Ascending aorta (tissue), 2 donors: ENCODE measurements around the gene RPGR. TPM values are rescaled to one million over a fixed set of nuclear protein-coding genes. Genes with fewer than 3 reads are reported as not detected.

Source experiments
- DNase-seq, 2 donors: peaks; one replicate each; pipeline ENCODE4 v3.0.0-alpha.2; 2019; ENCODE audit warnings: low spot score in 2 of 2
- H3K27ac ChIP-seq, 2 donors: fragments of 200-600 bp; sonication (generic); one replicate each; pipeline ENCODE4 v1.5.1; 2016 to 2017; ENCODE audit warnings: mild to moderate bottlenecking in 1 of 2
- H3K27me3 ChIP-seq: fragments of 200-600 bp; sonication (generic); one replicate; pipeline ENCODE4 v1.5.1; 2017
- H3K36me3 ChIP-seq, 2 donors: fragments of 200-600 bp; sonication (generic); one replicate each; pipeline ENCODE4 v1.5.1; 2016
- H3K4me1 ChIP-seq, 2 donors: fragments of 200-600 bp; sonication (generic); one replicate each; pipeline ENCODE4 v1.5.1; 2016 to 2017; ENCODE audit warnings: mild to moderate bottlenecking in 1 of 2
- H3K4me3 ChIP-seq, 2 donors: fragments of 200-600 bp; sonication (generic); one replicate each; pipeline ENCODE4 v1.5.1; 2016 to 2017; ENCODE audit warnings: mild to moderate bottlenecking in 1 of 2
- H3K9me3 ChIP-seq, 2 donors: fragments of 200-600 bp; sonication (generic); one replicate each; pipeline ENCODE4 v1.5.1; 2016
- intact Hi-C: fragments of 100-400 bp; cut with DNase I; formaldehyde crosslinking; loops from one replicate; pipeline ENCODE4 v1.15.1; 2023
- total RNA-seq: library from RNA; depleted of rRNA; stranded (reverse); fragments of >200 nt; gene quantifications from one replicate; pipeline ENCODE4 v1.1.0, GENCODE V29; 2016
- TF ChIP-seq, protein P1 (sequence below), 3 experiments: fragments of 200-600 bp in 2 of 3; fragments of 450-650 bp in 1 of 3; sonication (generic) in 2 of 3; IDR thresholded peaks; one replicate each; pipeline ENCODE4 v1.5.1; 2016 to 2019; ENCODE audit warnings: antibody characterized with exemption in 3 of 3, mild to moderate bottlenecking in 1 of 3, moderate library complexity in 1 of 3

The RPGR gene
- total RNA-seq, 1 donor from 2014 or later: 12.0 TPM

- H3K36me3 ChIP-seq: no peaks in the 10 kb centered on the region
- H3K4me1 ChIP-seq: no peaks in the 10 kb centered on the region
- DNase-seq: no peak
- intact Hi-C loops: no loop called here
- H3K27ac ChIP-seq: no peak overlapping the region
- no peaks in the 10 kb centered on the region for H3K9me3 ChIP-seq
- H3K4me3 ChIP-seq: no peak overlapping the region
- H3K27me3 ChIP-seq: no peaks in the 10 kb centered on the region
- TF ChIP-seq, protein P1, sequence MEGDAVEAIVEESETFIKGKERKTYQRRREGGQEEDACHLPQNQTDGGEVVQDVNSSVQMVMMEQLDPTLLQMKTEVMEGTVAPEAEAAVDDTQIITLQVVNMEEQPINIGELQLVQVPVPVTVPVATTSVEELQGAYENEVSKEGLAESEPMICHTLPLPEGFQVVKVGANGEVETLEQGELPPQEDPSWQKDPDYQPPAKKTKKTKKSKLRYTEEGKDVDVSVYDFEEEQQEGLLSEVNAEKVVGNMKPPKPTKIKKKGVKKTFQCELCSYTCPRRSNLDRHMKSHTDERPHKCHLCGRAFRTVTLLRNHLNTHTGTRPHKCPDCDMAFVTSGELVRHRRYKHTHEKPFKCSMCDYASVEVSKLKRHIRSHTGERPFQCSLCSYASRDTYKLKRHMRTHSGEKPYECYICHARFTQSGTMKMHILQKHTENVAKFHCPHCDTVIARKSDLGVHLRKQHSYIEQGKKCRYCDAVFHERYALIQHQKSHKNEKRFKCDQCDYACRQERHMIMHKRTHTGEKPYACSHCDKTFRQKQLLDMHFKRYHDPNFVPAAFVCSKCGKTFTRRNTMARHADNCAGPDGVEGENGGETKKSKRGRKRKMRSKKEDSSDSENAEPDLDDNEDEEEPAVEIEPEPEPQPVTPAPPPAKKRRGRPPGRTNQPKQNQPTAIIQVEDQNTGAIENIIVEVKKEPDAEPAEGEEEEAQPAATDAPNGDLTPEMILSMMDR (IDR thresholded peaks at IDR 0.05): no peak
These were observed 102.2 kb downstream of the RPGR start for GRCh38 chrX:38225093-38225492.

DNA sequence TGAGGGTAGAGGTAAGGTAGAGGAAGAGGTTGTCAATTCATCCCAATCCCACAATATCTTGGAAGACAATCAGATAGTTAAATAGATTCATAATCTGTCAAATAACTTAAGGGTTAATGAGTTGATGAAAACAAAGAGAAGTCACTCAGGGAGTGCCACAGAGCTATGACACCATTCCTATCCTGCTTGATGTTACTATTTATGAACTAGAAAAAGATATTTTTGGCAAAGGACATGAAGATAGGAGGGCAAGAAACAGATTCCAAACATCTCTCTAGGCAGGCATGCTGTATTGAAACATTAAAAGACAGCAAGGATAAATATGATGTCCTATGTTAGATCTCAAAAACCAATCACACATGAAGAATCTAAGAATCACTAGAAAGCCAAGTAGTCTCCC lies 103.1 kb downstream of the RPGR start:
- H3K9me3 ChIP-seq: no peaks in the 10 kb centered on the region
- no peaks in the 10 kb centered on the region for H3K4me1 ChIP-seq
- intact Hi-C loops: no loop called here
- no peaks in the 10 kb centered on the region for H3K27me3 ChIP-seq
- TF ChIP-seq, protein P1 (IDR thresholded peaks at IDR 0.05): no peak
- H3K27ac ChIP-seq: no peak overlapping the region
- DNase-seq: no peak
- no peaks in the 10 kb centered on the region for H3K36me3 ChIP-seq
- no peak overlapping the region for H3K4me3 ChIP-seq

- Histone ChIP-seq H3K4me3 (no peak overlapping the region), H3K4me1 (no peaks in the 10 kb centered on the region)
These were observed 105.8 kb downstream of the RPGR start for GRCh38 chrX:38221391-38221929.

DNA sequence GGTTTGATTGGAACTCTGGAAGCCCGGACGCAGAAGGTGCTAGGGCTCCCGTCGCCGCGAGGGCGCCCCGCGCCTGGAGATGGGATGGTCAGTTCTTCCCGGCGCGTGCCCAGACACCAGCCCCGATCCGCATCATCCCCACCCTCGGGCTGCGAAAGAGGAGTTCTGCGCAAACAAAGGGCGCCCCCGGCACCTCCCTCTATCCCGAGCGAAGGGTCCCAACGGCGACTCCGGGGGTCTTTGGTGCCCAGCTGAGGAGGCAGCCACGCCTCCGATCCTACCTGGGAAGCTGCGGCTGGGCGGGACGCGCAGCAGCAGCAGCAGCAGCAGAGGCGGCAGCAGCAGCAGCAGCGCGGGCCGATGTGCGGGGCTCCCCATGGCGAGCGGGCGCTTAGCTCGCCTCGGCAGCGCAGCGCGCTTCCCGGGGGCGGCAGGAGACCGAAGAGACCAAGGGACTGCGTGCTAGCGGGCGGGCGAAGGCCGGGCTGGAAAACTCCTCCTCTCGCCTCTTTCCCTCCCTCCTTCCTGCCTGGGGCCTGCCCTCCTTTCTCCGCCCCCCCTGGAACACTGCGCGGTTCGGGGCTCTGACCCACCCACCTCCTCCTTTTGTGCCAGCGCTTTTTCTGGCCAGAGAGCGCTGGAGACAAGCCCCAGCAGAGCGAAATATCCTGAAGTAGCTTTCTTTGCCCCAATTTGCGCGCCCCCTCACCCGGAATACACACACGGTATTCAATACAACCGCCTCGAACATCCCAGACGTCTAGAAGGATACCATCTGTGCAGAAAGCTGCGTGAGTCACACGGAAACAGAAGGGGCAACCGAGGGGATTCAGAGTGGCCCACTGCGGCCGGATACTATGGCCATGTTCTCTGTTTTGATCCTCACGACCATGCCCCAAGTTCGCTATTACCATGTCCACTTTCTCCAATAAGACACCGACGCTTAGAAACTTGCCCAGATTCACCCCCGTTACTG lies 106.6 kb downstream of the RPGR start, which contains the start of gene SRPX:
TSS of gene SRPX (minus strand) at position 457 of the 976 bp plus-strand sequence. CDS start at position 378, 79 bp downstream.
- Histone ChIP-seq H3K4me1 (no peaks in the 10 kb centered on the region), H3K27me3 (no peaks in the 10 kb centered on the region), H3K4me3 (peak within 1 kb of the TSS; percentile 57 to 71), H3K36me3 (no peaks in the 10 kb centered on the region), H3K9me3 (no peaks in the 10 kb centered on the region), H3K27ac (peak within 1 kb of the TSS in 1 of 2 donors; percentile 18)
- intact Hi-C loops: no loop called here
- TF ChIP-seq, protein P1 (IDR thresholded peaks at IDR 0.05): no peak
- DNase-seq: peak in 1 of 2 donors; percentile 64

More at GRCh38 chrX:38221391-38221929, 105.8 kb downstream of the RPGR start:
- intact Hi-C loops: no loop called here
- no peaks in the 10 kb centered on the region for H3K27me3 ChIP-seq
- no peak overlapping the region for H3K27ac ChIP-seq
- H3K9me3 ChIP-seq: no peaks in the 10 kb centered on the region
- TF ChIP-seq, protein P1 (IDR thresholded peaks at IDR 0.05): no peak
- no peaks in the 10 kb centered on the region for H3K36me3 ChIP-seq
- no peak for DNase-seq

DNA sequence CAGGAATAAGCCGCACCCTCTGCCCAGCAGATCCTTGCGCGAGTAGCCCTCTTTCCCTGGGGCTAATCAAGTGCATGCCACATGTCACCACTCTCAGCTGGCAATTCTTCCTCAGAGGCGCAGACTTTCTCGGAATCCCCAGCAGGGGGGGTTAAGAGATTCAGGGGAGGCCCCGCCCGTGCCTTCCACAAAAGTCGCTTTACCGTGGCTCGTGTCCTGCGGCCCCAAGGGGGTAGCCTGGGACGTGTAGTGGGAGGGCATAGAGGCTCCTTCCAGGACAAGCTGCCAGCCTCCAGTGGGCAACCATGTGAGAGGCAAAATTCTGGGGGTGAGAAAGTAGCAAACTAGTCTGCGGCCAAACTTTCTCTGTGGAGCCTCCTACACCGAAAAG lies 107.3 kb downstream of the RPGR start:
- intact Hi-C loops: no loop called here
- peak in 1 of 2 donors; percentile 64 for DNase-seq
- H3K4me1 ChIP-seq: no peaks in the 10 kb centered on the region
- H3K27ac ChIP-seq: peak overlapping the region in 1 of 2 donors; percentile 18
- no peaks in the 10 kb centered on the region for H3K36me3 ChIP-seq
- TF ChIP-seq, protein P1 (IDR thresholded peaks at IDR 0.05): peak in 1 of 3 experiments; percentile 16
- H3K9me3 ChIP-seq: no peaks in the 10 kb centered on the region
- H3K27me3 ChIP-seq: no peaks in the 10 kb centered on the region
- peak overlapping the region; percentile 57 to 71 for H3K4me3 ChIP-seq

Other genes with a start within 250 kb of the RPGR start
- 139 TPM for gene SRPX, start 106.6 kb downstream of the RPGR start, total RNA-seq
- gene OTC, start 25.1 kb upstream of the RPGR start, total RNA-seq: 0.32 TPM
- 122 TPM for gene TSPAN7, start 234.0 kb upstream of the RPGR start, total RNA-seq